VCaP (cell line): ENCODE measurements around the gene C3orf22.

ENCODE experiments used
- H3K27ac ChIP-seq: fragments of 450-650 bp; 2 replicates; pipeline ENCODE4 v1.5.1; 2017
- TF ChIP-seq, protein P1 (sequence below): fragments of 450-650 bp; conservative IDR thresholded peaks from 2 replicates; pipeline ENCODE4 v1.5.1; 2017; ENCODE audit warnings: mild to moderate bottlenecking, moderate library complexity

The C3orf22 gene

DNA sequence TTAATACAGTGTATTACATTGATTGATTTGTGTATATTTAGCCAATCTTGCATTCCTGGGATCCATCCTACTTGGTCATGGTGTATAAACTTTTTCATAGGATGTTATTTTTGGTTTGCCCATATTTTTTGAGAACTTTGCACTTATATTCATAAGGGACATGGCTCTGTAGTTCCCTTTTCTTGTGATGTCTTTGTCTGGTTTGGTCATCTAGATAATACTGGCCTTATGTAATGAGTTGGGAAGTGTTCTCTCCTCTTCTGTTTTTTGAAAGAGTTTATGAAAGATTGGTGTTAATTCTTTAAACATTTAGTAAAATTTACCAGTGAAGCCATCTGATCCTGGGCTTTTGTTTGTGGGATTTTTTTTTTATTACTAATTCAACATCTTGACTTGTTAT is 25.2 kb downstream of the C3orf22 start:
- TF ChIP-seq, protein P1, sequence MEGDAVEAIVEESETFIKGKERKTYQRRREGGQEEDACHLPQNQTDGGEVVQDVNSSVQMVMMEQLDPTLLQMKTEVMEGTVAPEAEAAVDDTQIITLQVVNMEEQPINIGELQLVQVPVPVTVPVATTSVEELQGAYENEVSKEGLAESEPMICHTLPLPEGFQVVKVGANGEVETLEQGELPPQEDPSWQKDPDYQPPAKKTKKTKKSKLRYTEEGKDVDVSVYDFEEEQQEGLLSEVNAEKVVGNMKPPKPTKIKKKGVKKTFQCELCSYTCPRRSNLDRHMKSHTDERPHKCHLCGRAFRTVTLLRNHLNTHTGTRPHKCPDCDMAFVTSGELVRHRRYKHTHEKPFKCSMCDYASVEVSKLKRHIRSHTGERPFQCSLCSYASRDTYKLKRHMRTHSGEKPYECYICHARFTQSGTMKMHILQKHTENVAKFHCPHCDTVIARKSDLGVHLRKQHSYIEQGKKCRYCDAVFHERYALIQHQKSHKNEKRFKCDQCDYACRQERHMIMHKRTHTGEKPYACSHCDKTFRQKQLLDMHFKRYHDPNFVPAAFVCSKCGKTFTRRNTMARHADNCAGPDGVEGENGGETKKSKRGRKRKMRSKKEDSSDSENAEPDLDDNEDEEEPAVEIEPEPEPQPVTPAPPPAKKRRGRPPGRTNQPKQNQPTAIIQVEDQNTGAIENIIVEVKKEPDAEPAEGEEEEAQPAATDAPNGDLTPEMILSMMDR, result no peak
- no peak overlapping the region for H3K27ac ChIP-seq

DNA sequence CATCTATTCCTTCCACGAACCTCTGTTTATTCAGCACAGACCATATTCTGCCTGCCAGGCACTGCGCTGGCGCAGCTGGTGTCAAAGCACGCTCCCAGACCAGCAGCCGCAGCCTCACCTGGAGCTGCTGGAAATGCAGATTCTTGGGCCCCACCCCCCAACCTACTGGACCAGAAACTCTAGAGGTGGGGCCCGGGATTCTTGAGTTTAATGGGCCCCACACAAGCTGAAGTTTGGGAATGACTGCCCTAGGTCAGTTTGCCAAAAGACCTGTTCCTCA is 27.7 kb downstream of the C3orf22 start:
- no peak overlapping the region for H3K27ac ChIP-seq
- TF ChIP-seq, protein P1, result no peak

DNA sequence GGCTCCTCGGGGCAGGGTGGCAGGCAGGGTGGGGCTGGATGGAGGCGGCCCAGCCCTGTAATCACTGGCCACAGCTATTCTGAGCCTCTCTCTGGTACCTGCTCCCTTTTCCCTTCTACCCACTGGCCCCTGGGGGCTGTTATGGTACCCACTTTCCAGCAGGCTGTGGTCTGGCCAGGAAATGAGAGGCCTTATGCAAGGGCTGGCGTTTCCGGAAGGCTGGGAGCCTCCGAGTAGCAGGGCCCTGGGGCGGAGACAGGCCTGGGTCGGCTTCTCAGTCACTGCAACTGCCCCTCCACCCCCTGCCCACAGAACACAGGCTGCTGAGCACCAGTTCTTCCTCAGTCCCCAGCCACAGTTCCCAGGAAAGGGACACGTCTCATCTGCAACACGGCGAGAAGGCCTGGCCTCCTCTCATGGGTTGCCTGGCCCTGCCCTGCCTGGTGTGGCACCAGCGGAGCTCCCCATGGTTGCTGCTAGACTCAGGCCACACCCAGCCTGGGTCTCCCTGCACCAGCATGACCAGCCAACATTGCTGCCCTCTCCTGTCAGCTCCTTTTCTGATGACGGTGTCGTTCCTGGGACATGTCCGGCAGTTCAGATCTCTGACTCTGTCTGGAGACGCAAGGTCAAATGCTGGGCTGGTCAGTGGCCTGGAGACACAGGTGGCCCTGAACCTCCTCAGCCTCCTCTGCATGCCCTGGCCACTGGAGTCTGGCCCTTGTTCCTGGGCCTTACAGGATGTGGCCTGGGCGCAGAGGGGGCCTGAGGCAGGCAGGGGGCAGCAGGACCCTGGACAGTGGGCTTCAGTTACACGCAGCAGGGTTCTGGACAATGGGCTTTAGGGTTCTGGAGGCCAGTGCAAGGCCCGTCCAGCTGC is 28.3 kb downstream of the C3orf22 start:
- TF ChIP-seq, protein P1, result no peak
- H3K27ac ChIP-seq, result no peak overlapping the region

DNA sequence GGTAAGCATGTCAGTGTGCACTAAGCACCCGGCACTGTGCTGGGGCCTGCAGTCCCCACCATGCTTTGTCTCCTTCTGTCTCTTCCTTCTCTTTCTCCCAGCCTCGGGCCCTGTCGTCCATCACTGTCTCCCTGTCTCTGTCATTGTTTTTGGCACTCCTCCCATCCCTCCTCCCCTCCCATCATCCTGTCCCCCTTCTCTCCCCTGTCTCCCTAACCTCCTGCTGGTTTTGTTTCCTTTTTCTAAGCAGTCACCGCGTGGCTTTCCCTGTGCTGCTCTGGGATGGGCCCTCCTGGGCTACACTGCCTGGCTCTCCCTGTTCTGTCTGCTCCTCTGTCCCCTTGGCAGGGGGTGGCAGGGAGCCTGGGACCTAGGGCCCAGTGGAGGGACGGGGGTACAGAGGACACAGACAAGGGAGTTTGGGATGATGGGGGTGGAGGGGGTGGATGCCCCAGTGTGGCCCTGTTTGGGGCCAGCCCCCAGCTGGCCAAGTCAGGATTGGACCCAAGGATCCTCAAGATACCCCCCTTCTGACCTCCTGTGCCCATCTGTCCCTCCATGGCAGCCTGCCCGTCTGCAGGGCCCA is 29.1 kb downstream of the C3orf22 start:
- H3K27ac ChIP-seq, result no peak overlapping the region
- TF ChIP-seq, protein P1, result no peak

DNA sequence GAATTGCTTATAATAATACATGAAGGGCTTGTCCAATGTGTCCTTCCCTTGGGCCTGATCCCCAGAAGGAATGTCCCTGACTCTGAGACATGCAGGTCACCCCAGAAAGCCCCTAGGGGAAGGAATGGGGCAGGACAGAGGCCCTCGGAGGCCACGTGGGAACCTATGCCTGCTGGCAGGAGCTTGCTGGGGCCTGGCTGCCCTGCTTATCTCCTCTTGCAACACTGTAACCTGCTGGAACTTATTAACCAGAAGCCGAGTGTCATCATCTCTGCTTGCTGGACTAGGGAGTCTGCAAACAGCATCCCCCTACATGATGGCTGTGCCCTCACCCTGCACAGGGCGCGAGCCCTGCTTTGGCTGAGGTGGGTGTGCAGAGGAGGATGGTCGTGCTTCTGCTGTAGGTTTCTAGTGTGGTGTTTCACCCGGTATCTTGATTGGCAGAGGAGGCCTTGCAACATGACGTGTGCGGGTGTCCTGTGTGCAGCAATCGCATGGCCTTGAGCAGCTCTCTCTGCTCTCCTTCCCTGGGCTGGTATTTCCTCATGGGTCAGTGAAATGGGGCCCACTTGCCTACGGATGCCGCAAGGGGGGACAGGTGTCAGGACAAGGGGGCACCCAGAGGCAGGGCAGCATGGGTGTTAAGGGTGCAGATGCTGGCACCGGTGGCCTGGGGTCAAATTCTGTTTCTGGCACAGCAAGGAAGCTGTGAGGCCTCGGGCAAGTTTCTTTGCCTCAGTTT is 29.8 kb downstream of the C3orf22 start:
- TF ChIP-seq, protein P1, result no peak
- H3K27ac ChIP-seq, result no peak overlapping the region

DNA sequence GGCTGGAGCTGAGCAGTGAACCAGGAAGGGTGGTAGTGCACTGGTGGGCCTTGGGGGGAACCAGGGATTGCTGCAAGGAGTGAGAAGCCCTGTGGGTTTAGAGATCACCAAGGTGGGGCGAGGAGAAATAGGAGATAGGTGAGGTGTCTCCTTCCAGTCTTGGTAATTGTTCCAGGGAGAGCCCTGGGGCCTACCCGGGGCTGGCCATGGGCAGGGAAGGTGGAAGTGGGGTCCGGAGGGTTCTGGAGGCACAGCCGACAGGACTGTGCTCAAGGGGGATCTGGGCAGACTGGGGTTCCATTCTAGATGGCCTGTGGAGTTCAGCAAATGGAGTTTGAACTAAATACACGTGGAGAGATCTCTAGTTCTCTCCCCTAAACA is 30.3 kb downstream of the C3orf22 start:
- TF ChIP-seq, protein P1, result no peak
- no peak overlapping the region for H3K27ac ChIP-seq

DNA sequence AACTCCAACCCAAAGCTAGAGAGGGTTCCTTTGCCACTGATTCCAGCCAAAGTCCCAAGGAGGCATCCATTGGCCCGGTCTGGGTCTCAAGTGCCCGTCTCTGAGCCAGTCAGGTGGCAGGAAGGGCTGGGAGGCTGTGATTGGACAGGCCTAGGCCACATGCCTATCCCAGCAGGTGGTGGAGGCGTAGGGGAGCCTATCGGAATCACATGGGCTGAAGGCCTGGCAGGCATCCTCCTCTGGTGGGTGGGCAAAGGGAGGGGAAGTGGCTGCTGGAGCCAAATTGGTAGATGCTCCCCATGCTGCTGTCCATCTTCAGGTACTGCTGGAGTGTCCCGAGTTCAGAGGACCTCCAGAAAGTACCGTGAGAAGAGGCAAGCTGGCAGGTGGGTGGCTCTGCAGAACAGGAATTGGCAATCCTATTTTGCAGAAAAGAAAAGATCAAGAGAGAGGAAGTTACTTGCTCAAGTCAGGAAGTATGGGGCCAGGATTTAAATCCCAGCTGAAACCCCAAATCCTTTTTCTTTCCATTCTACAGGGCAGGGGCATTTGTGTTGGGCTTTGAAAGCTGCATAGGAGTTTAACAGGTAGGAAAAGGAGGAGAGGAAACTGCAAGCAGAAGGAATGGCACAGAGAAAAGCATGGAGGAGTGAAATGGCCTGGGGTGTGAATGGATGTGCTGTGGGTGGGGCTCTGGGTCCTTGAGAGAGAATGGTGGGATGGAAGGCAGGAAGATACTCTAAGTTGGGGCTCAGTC is 31.1 kb downstream of the C3orf22 start:
- H3K27ac ChIP-seq, result no peak overlapping the region
- TF ChIP-seq, protein P1, result no peak
